WTC11 (cell line): ENCODE results near the gene NFIC. TPM values are rescaled to one million over a fixed set of nuclear protein-coding genes. Genes with fewer than 3 reads are reported as not detected.

Source experiments
- ATAC-seq: fragments of 200-7000 bp; cut with Tn5 transposase; 2 replicates; pipeline ENCODE4 v1.10.0; 2021; ENCODE audit warnings: mild to moderate bottlenecking, moderate library complexity
- CTCF ChIA-PET: fragments of 300-600 bp; sonication (Branson Sonifier 250); formaldehyde crosslinking; loops from one replicate; lab custom pipeline; 2021; ENCODE audit warnings: antibody characterized with exemption; lab: Charles Lee
- POLR2A ChIA-PET: fragments of 350-600 bp; sonication (Branson Sonifier 250); formaldehyde crosslinking; loops from one replicate; lab custom pipeline; 2021; ENCODE audit warnings: antibody characterized with exemption; lab: Charles Lee
- DNase-seq: peaks from one replicate; pipeline ENCODE4 v3.0.0; 2021; ENCODE audit warnings: low spot score
- H3K27ac Mint-ChIP-seq: 2 replicates; pipeline ENCODE4 v1.8.0; 2021; ENCODE audit warnings: mixed read lengths
- H3K27me3 Mint-ChIP-seq: 2 replicates; pipeline ENCODE4 v1.8.0; 2021; ENCODE audit warnings: low read depth, mild to moderate bottlenecking, moderate library complexity, mixed read lengths
- H3K36me3 Mint-ChIP-seq: 2 replicates; pipeline ENCODE4 v1.8.0; 2021; ENCODE audit warnings: mixed read lengths
- H3K4me1 Mint-ChIP-seq: 2 replicates; pipeline ENCODE4 v1.8.0; 2022; ENCODE audit warnings: mixed read lengths
- H3K4me3 Mint-ChIP-seq: 2 replicates; pipeline ENCODE4 v1.8.0; 2021; ENCODE audit warnings: mild to moderate bottlenecking, moderate library complexity, mixed read lengths
- H3K9me3 Mint-ChIP-seq: 2 replicates; pipeline ENCODE4 v1.8.0; 2021; ENCODE audit warnings: mixed read lengths
- AFF4 ChIP-seq: sonication (generic); formaldehyde crosslinking; IDR thresholded peaks from 2 replicates; pipeline ENCODE4 v1.8.1; 2023; ENCODE audit warnings: mild to moderate bottlenecking, missing genetic modification reagents, borderline replicate concordance
- AR ChIP-seq: fragments of 250-450 bp; sonication (Bioruptor Pico); IDR thresholded peaks from 2 replicates; pipeline ENCODE4 v1.9.0; 2021; ENCODE audit warnings: mild to moderate bottlenecking
- ATF1 ChIP-seq: sonication (generic); formaldehyde crosslinking; IDR thresholded peaks from 2 replicates; pipeline ENCODE4 v1.8.1; 2023; ENCODE audit warnings: mild to moderate bottlenecking, moderate library complexity, missing genetic modification reagents
- FOXK1 ChIP-seq: sonication (generic); formaldehyde crosslinking; IDR thresholded peaks from 2 replicates; pipeline ENCODE4 v1.8.0; 2022; ENCODE audit warnings: mild to moderate bottlenecking, moderate library complexity, missing genetic modification reagents
- HMGA2 ChIP-seq: fragments of 250-450 bp; sonication (Bioruptor Pico); IDR thresholded peaks from 2 replicates; pipeline ENCODE4 v1.4.0; 2021; ENCODE audit warnings: mild to moderate bottlenecking, moderate library complexity
- NFYB ChIP-seq: sonication (generic); formaldehyde crosslinking; conservative IDR thresholded peaks from 2 replicates; pipeline ENCODE4 v1.8.0; 2022; ENCODE audit warnings: low read depth, missing genetic modification reagents
- NR3C1 ChIP-seq: sonication (generic); formaldehyde crosslinking; conservative IDR thresholded peaks from 2 replicates; pipeline ENCODE4 v1.8.1; 2023; ENCODE audit warnings: low read depth, mild to moderate bottlenecking, missing genetic modification reagents
- ZNF396 ChIP-seq: fragments of 250-450 bp; sonication (Bioruptor Pico); IDR thresholded peaks from 2 replicates; pipeline ENCODE4 v1.8.0; 2021; ENCODE audit warnings: mild to moderate bottlenecking, moderate library complexity, borderline replicate concordance
- total RNA-seq: library from RNA; stranded (reverse); gene quantifications from 3 replicates; pipeline ENCODE4 v1.2.3, GENCODE V29; 2021
- TF ChIP-seq, protein P1 (sequence below): sonication (generic); formaldehyde crosslinking; IDR thresholded peaks from 2 replicates; pipeline ENCODE4 v1.8.0; 2022; ENCODE audit warnings: mild to moderate bottlenecking, missing genetic modification reagents
- TF ChIP-seq, protein P2 (sequence below): sonication (generic); formaldehyde crosslinking; IDR thresholded peaks from 2 replicates; pipeline ENCODE4 v1.8.1; 2023; ENCODE audit warnings: mild to moderate bottlenecking, moderate library complexity, missing genetic modification reagents

NFIC gene
- total RNA-seq, 1 experiment from 2014 or later: 3.5 TPM

DNA sequence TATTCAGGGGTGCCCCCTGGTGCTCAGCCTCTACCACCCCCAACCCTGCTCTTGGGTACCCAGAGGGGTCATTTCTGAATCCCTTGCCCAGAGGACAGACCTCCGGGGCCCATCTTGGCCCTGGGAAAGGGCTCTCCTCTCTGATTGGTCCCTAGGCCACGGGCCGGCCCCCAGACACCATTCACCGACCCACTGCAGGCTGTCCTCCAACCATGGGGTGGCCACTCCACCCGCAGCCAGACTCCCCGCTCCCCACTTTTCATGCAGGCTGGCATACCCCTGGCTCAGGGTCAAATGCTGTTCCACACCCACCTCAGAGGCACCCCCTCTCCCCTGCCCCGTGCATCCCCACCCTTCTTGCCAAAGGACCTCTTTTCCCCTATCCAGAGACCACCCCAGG, 99.2 kb downstream of the NFIC start:
- Mint-ChIP-seq H3K27me3 (peaks cover 80% of the 10 kb centered on the region), H3K4me3 (peak overlapping the region; percentile 55), H3K36me3 (peaks cover 5% of the 10 kb centered on the region), H3K27ac (no peak overlapping the region), H3K4me1 (peaks cover 7% of the 10 kb centered on the region), H3K9me3 (peaks cover 8% of the 10 kb centered on the region)
- TF ChIP-seq NR3C1 (CRISPR knock-in tag): no peak
- peak; percentile 30 for TF ChIP-seq NFYB (CRISPR knock-in tag)
- CTCF ChIA-PET: interaction anchor here (0.7 to 2.5 kb wide), 4 partner anchors 19 to 1709 kb away, joined by 3 to 21 read pairs (median 8); no protein-coding TSS in a partner anchor
- POLR2A ChIA-PET: no interaction called here
- no peak for DNase-seq
- peak; percentile 21; the same call in 1 of the 2 replicates for ATAC-seq

- no peak for DNase-seq
- ChIA-PET POLR2A (interaction anchor here (0.7 kb wide), 1 partner anchor 56 kb away, joined by 4 read pairs; no protein-coding TSS in a partner anchor), CTCF (interaction anchor here (0.7 to 1.0 kb wide), 4 partner anchors 13 to 600 kb away, joined by 3 to 4 read pairs (median 3); partner anchors contain the start of gene ZNF556)
- H3K27ac Mint-ChIP-seq: no peak overlapping the region
- H3K4me3 Mint-ChIP-seq: no peak overlapping the region
- H3K4me1 Mint-ChIP-seq: peaks cover 7% of the 10 kb centered on the region
- H3K27me3 Mint-ChIP-seq: peaks cover 79% of the 10 kb centered on the region
- peaks cover 8% of the 10 kb centered on the region for H3K9me3 Mint-ChIP-seq
- peaks cover 5% of the 10 kb centered on the region for H3K36me3 Mint-ChIP-seq
- ATAC-seq: no peak
- TF ChIP-seq HMGA2 (CRISPR knock-in tag): no peak
- no peak for TF ChIP-seq AR (CRISPR knock-in tag)
- no peak for TF ChIP-seq AFF4
- TF ChIP-seq, protein P1, sequence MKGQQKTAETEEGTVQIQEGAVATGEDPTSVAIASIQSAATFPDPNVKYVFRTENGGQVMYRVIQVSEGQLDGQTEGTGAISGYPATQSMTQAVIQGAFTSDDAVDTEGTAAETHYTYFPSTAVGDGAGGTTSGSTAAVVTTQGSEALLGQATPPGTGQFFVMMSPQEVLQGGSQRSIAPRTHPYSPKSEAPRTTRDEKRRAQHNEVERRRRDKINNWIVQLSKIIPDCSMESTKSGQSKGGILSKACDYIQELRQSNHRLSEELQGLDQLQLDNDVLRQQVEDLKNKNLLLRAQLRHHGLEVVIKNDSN (CRISPR knock-in tag): no peak
- no peak for TF ChIP-seq ATF1
- TF ChIP-seq, protein P2, sequence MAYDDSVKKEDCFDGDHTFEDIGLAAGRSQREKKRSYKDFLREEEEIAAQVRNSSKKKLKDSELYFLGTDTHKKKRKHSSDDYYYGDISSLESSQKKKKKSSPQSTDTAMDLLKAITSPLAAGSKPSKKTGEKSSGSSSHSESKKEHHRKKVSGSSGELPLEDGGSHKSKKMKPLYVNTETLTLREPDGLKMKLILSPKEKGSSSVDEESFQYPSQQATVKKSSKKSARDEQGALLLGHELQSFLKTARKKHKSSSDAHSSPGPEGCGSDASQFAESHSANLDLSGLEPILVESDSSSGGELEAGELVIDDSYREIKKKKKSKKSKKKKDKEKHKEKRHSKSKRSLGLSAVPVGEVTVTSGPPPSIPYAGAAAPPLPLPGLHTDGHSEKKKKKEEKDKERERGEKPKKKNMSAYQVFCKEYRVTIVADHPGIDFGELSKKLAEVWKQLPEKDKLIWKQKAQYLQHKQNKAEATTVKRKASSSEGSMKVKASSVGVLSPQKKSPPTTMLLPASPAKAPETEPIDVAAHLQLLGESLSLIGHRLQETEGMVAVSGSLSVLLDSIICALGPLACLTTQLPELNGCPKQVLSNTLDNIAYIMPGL (CRISPR knock-in tag): no peak
- no peak for TF ChIP-seq ZNF396 (CRISPR knock-in tag)
Observed at GRCh38 chr19:3466635-3467034, 100.3 kb downstream of the NFIC start.

GRCh38 chr19:3467437-3468198, 101.2 kb downstream of the NFIC start:
- ATAC-seq (no peak), DNase-seq (no peak)
- ChIA-PET POLR2A (interaction anchor here (0.7 kb wide), 1 partner anchor 12 kb away, joined by 4 read pairs; no protein-coding TSS in a partner anchor), CTCF (no interaction called here)
- peaks cover 8% of the 10 kb centered on the region for H3K9me3 Mint-ChIP-seq
- TF ChIP-seq FOXK1 (CRISPR knock-in tag): no peak
- H3K27ac Mint-ChIP-seq: no peak overlapping the region
- no peak overlapping the region for H3K4me3 Mint-ChIP-seq
- H3K4me1 Mint-ChIP-seq: peaks cover 6% of the 10 kb centered on the region
- peaks cover 69% of the 10 kb centered on the region for H3K27me3 Mint-ChIP-seq
- peaks cover 5% of the 10 kb centered on the region for H3K36me3 Mint-ChIP-seq
